NK-92 (cell line): ENCODE results near the gene SHE.

Source experiments
- DNase-seq: peaks from one replicate; lab custom pipeline; 2025; ENCODE audit not compliant: unreplicated experiment; lab: John Stamatoyannopoulos, UW

Gene SHE

DNA sequence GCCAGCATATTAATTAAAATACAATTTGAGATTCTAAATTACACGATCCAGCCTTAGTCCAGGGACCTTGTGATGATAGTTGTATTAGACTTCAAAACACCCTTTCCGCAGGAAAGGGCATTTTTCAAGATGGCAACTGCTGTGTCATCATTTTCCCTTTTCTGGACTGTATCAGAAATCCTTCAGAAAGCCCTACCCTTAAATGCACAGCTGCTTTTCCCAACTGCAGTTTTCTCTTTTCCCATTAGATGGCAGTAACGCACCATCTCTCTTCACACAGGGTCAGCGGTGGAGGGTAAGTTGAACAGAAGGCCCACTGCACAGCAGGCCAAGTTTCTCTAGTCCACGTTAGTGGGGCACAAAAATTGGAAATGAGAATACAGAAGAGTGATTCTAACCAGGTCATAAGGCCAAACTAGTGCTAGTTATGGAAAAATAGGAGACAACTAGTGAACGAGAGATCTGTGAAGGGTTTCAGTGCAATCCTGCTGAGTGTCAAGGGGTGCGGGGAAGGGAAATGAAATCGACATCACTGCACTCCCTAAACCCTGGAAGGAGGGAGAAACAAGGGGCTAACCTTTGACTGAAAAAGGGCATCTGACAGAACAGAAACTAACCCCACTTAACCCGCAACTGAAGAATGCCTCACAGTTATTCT lies 22.3 kb downstream of the SHE start:
- no peak for DNase-seq

DNA sequence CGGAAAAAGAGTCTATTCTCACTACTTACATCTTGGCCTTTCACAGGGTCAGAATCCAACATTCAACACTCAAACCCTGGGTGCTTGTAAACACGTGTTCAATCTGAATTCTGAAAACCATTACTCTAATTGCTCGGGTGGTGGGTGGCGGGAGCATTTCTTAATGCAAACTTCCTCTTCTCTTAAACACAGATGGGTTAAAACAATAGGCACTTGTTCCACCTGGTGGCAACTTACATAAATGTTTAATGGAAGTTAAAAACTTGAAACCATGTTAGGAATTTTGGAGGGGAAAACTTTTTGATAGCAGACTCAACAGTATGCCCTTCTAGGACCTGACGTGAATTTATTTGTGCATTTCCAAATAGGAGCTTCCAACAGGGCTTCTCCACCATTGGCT lies 23.6 kb downstream of the SHE start:
- DNase-seq: no peak

GRCh38 chr1:154478013-154478412 lies 24.2 kb downstream of the SHE start:
- DNase-seq: no peak

DNA sequence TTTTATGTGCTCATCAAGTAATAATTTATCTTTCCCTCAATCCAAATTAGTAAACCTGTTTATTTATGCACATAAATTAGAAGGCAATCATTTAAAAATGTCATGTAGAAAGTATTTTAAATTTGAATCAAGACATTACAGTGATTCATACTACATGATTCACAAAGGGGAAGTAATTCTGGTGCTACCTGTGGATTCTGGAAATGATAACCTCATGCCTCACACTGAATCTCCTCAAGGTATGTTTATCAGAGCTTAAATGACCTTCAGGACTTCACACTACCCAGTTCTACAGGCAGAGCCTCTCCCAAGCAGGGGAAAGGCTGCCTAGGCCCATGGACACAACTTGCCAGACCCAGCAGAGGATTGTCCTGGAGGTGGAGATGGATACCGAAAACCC lies 25.4 kb downstream of the SHE start:
- no peak for DNase-seq

DNA sequence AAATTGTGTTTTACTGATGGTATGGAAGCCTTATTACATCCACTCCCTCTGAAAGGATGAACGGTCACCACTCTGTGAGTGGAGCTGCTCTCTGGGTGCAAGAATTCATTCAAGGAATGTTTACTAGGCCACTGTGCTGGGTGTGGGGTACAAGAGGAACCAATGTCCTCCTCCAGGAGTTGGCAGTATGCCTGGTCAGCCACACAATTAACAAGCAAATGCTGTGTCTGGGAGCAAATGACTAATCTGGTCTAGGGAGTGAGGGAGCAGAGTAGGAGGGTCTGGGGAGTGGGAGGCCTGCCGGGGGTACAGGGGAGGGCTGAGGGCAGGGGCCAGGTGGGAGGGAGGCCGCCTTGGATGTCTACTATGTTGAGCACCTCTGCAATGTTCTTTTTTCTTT lies 27.4 kb downstream of the SHE start:
- no peak for DNase-seq

DNA sequence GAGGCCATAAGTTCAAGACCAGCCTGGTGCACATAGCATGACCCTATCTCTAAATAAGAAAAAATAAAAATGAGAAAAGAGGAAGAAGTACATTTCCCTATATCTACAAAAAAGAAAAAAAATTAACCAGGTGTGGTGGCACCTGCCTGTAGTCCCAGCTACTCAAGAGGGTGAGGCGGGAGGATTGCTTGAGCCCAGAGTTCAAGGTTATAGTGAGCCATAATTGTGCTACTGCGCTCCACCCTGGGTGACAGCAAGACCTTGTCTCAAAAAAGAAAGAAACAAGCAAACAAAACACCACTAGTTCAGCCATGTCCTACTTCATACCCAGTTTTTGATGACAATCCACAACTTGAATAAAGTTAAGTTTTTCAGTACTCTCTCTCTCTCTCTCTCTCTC lies 30.9 kb downstream of the SHE start:
- DNase-seq: no peak

DNA sequence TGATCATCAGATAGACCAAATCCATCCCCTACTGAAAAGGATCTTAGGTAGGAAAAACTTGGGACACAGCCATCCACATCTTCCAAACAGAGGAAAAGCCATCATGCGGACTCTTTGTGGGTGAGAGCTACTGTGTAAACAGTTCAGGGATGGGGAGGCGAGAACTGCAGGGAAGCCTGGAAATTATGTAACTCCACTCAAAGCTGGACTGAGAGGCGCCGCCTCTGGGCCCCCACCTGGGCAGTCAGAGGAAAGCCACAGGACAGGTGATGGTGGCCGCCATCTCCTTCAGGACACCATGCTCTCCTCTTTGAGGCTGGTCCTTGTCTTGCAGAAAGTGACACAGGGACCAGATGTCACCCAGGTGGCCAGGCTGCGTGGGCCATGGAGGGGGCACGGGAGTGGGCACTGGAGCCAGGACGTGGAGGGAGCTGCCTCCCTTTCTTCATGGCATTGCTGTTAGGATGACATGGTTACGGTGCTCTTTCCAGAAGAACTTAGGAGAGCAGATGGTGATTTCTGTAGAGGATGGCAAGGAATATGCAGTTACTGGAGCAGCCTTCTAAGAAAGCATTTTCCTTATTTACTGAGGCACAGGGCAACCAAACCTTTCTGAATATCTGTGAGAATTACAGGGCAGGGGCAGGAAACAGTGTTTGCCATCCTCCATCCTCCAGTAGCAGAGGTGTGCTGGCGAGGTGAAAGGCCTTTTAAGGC lies 32.2 kb downstream of the SHE start:
- DNase-seq: no peak

DNA sequence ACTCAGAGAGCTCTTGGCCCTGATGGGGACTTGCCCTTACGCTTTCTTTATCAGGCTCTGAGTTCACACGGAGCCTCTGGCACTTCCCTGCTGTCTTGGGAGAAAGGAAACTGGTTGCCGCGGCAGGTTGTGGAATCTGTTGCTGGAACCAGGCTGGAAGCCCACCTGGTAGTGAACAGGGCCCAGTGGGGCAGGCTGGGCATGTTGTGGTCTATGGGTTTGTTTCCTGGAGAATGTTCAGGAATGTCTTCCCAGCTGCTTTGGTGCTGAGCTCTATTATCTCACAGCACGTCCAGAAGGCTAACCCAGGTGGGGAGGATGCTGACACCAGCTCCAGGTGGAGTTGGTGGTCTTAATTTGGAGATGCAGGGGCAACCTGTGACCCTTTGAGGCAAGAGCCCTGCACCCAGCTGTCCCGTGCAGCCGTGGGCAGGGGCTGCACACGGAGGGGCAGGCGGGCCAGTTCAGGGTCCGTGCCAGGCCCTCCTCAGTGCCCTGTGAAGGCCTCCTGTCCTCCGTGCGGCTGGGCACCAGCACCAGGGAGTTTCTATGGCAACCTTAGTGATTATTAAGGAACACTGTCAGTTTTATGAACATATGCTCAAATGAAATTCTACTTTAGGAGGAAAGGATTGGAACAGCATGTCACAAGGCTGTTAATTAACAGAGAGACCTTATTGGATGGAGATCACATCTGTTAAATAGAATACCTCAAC lies 33.5 kb downstream of the SHE start:
- no peak for DNase-seq

DNA sequence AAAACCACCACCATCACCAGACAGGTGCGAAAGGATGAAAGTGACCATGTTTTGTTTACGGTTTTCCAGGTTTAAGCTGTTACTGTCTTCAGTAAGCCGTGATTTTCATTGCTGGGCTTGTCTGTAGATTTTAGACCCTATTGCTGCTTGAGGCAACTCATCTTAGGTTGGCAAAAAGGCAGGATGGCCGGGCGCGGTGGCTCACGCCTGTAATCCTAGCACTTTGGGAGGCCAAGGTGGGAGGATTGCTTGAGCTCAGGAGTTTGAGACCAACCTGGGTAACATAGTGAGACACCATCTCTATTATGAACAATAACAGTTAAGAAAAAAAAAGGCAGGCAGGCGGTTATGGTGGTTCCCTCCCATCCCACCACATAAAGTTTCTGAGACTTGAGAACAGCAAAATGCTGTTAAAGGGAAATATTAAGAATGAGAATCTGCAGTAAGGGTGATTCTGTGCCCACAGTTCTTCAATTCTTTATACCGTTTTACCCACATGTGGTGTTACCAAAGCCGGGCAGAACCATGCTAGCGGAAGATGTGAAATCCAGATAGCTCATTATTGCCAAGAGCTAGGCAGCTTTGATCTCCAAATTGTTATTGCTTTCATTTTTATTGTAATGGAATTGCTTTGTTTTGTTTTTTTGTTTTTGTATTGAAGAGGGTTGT lies 34.6 kb downstream of the SHE start:
- DNase-seq: no peak

DNA sequence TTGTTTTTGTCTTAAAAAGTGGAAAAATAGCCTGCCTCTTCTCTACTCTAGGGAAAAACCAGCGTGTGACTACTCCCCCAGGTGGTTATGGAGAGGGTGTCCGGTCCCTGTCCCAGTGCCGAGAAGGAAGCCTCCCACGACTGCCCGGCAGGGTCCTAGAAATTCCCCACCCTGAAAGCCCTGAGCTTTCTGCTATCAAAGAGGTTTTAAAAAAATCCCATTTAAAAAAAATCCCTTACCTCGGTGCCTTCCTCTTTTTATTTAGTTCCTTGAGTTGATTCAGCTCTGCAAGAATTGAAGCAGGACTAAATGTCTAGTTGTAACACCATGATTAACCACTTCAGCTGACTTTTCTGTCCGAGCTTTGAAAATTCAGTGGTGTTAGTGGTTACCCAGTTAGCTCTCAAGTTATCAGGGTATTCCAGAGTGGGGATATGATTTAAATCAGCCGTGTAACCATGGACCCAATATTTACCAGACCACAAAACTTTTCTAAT lies 35.2 kb downstream of the SHE start:
- DNase-seq: no peak

DNA sequence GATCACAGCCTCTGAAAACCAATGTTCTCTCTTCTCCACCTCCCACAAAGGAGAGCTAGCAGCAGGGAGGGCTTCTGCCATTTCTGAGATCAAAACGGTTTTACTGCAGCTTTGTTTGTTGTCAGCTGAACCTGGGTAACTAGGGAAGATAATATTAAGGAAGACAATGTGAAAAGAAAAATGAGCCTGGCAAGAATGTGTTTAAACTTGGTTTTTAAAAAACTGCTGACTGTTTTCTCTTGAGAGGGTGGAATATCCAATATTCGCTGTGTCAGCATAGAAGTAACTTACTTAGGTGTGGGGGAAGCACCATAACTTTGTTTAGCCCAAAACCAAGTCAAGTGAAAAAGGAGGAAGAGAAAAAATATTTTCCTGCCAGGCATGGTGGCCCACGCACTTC lies 36.0 kb downstream of the SHE start:
- DNase-seq: no peak

DNA sequence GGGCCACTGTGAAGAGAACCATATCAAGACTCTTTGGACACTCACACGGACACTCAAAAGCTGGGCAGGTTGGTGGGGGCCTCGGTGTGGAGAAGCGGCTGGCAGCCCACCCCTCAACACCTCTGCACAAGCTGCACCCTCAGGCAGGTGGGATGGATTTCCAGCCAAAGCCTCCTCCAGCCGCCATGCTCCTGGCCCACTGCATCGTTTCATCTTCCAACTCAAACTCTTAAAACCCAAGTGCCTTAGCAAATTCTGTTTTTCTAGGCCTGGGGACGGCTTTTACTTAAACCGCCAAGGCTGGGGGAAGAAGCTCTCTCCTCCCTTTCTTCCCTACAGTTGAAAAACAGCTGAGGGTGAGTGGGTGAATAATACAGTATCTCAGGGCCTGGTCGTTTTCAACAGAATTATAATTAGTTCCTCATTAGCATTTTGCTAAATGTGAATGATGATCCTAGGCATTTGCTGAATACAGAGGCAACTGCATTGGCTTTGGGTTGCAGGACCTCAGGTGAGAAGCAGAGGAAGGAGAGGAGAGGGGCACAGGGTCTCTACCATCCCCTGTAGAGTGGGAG lies 36.5 kb downstream of the SHE start:
- DNase-seq: no peak

GRCh38 chr1:154463512-154463990 lies 38.7 kb downstream of the SHE start:
- no peak for DNase-seq

DNA sequence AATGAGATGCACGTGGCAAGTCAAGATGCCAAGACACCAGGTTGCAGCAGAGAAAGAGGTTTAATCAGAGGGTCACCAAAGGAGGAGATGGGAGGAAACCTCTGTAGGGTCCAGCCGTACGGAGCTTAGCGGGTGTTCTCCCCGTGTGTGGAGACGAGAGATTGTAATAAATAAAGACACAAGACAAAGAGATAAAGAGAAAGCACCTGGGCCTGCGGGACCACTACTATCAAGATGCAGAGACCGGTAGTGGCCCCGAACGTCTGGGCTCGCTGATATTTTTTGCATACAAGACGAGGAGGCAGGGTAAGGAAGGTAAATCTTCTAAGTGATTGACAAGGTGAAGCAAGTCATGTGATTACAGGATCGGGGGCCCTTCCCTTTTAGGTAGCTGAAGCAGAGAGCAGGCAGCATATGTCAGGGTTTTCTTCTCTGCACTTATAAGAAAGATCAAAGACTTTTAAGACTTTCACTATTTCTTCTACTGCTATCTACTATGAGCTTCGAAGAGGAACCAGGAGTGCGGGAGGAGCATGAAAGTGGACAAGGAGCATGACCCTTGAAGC lies 41.4 kb downstream of the SHE start:
- DNase-seq: no peak

DNA sequence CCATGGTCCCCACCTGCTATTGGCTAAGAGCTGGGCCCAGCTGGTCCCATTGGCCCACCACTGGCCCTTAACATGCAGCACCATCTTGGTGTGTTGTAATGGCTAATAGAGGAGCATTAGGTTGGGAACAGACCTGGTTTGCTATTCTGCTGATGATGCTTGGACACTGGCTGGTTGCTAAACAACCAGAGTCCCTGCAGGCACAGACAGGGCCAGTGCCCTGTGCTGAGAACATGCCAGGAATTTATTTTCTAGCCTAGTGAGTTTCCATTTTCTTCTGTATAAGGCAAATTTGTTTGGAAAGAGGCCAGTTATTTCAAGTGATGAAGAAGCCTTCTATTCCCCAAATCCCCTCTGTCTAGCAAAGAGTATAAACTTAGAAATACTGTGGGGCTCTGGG lies 43.1 kb downstream of the SHE start:
- no peak for DNase-seq

DNA sequence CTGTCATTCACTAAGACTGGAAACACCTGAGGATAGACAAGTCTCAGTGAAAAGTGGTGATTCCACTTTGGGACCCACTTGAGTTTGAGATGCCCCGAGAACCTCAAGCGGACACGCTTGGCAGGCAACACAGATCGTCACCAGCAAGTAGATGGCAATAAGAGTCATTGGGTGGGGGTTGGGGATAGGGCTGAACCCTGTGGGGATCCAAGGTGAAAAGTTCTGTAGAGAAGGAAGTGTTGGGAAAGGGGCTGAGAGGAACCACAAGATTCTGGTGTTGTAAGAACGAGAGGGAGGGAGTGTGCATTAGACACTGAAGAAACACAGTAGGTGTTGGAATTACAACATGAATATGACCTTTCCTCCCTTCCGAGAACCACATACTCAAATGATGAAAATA lies 45.6 kb downstream of the SHE start:
- no peak for DNase-seq

- DNase-seq: no peak
Observed at GRCh38 chr1:154454386-154455120, 47.7 kb downstream of the SHE start.

- no peak for DNase-seq
Observed at GRCh38 chr1:154453574-154454352, 48.4 kb downstream of the SHE start.

DNA sequence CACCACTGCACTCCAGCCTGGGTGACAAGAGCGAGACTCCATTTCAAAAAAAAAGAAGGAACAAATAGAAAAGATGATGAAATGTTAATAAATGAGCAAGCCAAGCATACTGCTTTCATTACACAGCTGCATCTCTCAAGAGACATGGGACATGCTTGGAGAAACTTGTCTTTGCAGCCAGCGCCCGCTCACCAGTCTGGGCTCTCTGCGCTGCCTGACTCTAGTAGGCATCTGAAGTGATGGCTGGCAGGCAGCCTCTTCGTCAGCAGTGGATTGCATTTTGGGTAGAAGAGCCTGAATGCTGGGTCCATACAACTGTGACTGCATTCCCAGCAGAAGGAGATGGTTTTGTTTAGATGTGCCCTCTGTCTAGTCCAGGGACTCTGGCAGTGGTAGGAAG lies 49.1 kb downstream of the SHE start:
- no peak for DNase-seq
